ENCODE results near the gene RNMT.

GRCh38 chr18:13715330-13715729 lies 11.1 kb upstream of the RNMT start:
- TF ChIP-seq ZNF384 (IDR thresholded peaks at IDR 0.05) (no peak), BHLHE40 (IDR thresholded peaks at IDR 0.05; ENCODE audit: borderline replicate concordance) (no peak), HDGF (IDR thresholded peaks at IDR 0.05; ENCODE audit: borderline replicate concordance) (no peak), NFRKB (IDR thresholded peaks at IDR 0.05) (no peak), ELF4 (IDR thresholded peaks at IDR 0.05) (no peak), LEF1 (IDR thresholded peaks at IDR 0.05; ENCODE audit: borderline replicate concordance) (no peak), CTBP1 (IDR thresholded peaks at IDR 0.05; ENCODE audit: borderline replicate concordance) (no peak), SUZ12 (IDR thresholded peaks at IDR 0.05) (no peak), TARDBP (IDR thresholded peaks at IDR 0.05) (no peak), FOXA1 (IDR thresholded peaks at IDR 0.05) (no peak), FOXM1 (IDR thresholded peaks at IDR 0.05; ENCODE audit: borderline replicate concordance) (no peak), ARNT (IDR thresholded peaks at IDR 0.05) (no peak), PKNOX1 (IDR thresholded peaks at IDR 0.05) (no peak), SP1 (IDR thresholded peaks at IDR 0.05) (no peak)
